Measurements from ENCODE around the gene RALGAPA2. TPM values are rescaled to one million over a fixed set of nuclear protein-coding genes. Genes with fewer than 3 reads are reported as not detected.

RALGAPA2 gene
- total RNA-seq, 3 donors from 2014 or later (not counting 1 experiment from before 2014, with no cell fraction given), result 26.6 to 33.9 (median 33.1) TPM

GRCh38 chr20:20369250-20370093 is 343.0 kb downstream of the RALGAPA2 start:
- H3K4me3 ChIP-seq (ENCODE audit: low read length), result no peak overlapping the region
- Mint-ChIP-seq H3K27me3 (ENCODE audit: low read depth in 2 of 2) (peaks cover 63 to 65% of the 10 kb centered on the region in 2 donors), H3K36me3 (no peaks in the 10 kb centered on the region), H3K4me1 (peaks cover 8 to 16% of the 10 kb centered on the region in 2 donors), H3K27ac (peak overlapping the region in 1 of 2 donors; percentile 24), H3K4me3 (peak overlapping the region; percentile 81), H3K9me3 (no peaks in the 10 kb centered on the region)
- no peaks in the 10 kb centered on the region for H3K36me3 ChIP-seq (ENCODE audit: control insufficient read depth, insufficient read depth, low read length)
- TF ChIP-seq CTCF (IDR thresholded peaks at IDR 0.05), result no peak
- H3K9me3 ChIP-seq (ENCODE audit: control insufficient read depth, insufficient read depth, low read length), result no peaks in the 10 kb centered on the region
- intact Hi-C loops (cut with micrococcal nuclease), result loop anchor here (10.0 kb wide), 1 partner anchor 155 kb away; no protein-coding TSS in a partner anchor
- peak in 1 of 3 donors; percentile 23 for ATAC-seq
- H3K27me3 ChIP-seq (ENCODE audit: control insufficient read depth, insufficient read depth, low read length), result peaks cover 37% of the 10 kb centered on the region
- no peak overlapping the region for H3K27ac ChIP-seq (ENCODE audit: low read length)
- no peak for DNase-seq
- WGBS (ENCODE audit: insufficient coverage), result 3% methylated on average over 86 of the region's 86 CpGs
- H3K4me1 ChIP-seq (ENCODE audit: control insufficient read depth, insufficient read depth, low read length), result peaks cover 15% of the 10 kb centered on the region

- H3K9me3 Mint-ChIP-seq, result no peaks in the 10 kb centered on the region
- peak overlapping the region; percentile 9 for H3K4me3 Mint-ChIP-seq
- ATAC-seq (peak in 2 of 3 donors; percentile 25 to 56), DNase-seq (no peak)
- peaks cover 61% of the 10 kb centered on the region in 2 donors for H3K27me3 Mint-ChIP-seq (ENCODE audit: low read depth in 2 of 2)
- Histone ChIP-seq H3K36me3 (ENCODE audit: control insufficient read depth, insufficient read depth, low read length) (no peaks in the 10 kb centered on the region), H3K4me1 (ENCODE audit: control insufficient read depth, insufficient read depth, low read length) (peaks cover 24% of the 10 kb centered on the region), H3K4me3 (ENCODE audit: low read length) (no peak overlapping the region), H3K27ac (ENCODE audit: low read length) (no peak overlapping the region), H3K27me3 (ENCODE audit: control insufficient read depth, insufficient read depth, low read length) (peaks cover 44% of the 10 kb centered on the region), H3K9me3 (ENCODE audit: control insufficient read depth, insufficient read depth, low read length) (no peaks in the 10 kb centered on the region)
- H3K4me1 Mint-ChIP-seq, result peaks cover 11 to 19% of the 10 kb centered on the region in 2 donors
- no peak overlapping the region for H3K27ac Mint-ChIP-seq
- under 1% methylated on average over 130 of the region's 130 CpGs for WGBS (ENCODE audit: insufficient coverage)
- TF ChIP-seq CTCF (IDR thresholded peaks at IDR 0.05), result no peak
- no peaks in the 10 kb centered on the region for H3K36me3 Mint-ChIP-seq
- intact Hi-C loops (cut with micrococcal nuclease), result loop anchor here (10.0 kb wide), 1 partner anchor 154 kb away; no protein-coding TSS in a partner anchor
Measured at GRCh38 chr20:20368418-20369249, 343.8 kb downstream of the RALGAPA2 start.

GRCh38 chr20:20367575-20368417 is 344.6 kb downstream of the RALGAPA2 start, which contains the start of gene INSM1:
INSM1 (plus strand) TSS chr20:20368104; CDS start chr20:20368268, 164 bp downstream.
- H3K4me1 ChIP-seq (ENCODE audit: control insufficient read depth, insufficient read depth, low read length), result peaks cover 31% of the 10 kb centered on the region
- intact Hi-C loops (cut with micrococcal nuclease), result loop anchor here (10.0 kb wide), 1 partner anchor 153 kb away; no protein-coding TSS in a partner anchor
- no peaks in the 10 kb centered on the region for H3K9me3 ChIP-seq (ENCODE audit: control insufficient read depth, insufficient read depth, low read length)
- WGBS (ENCODE audit: insufficient coverage), result under 1% methylated on average over 108 of the region's 108 CpGs
- no peak for DNase-seq
- Mint-ChIP-seq H3K36me3 (no peaks in the 10 kb centered on the region), H3K4me3 (peak within 1 kb of the TSS; percentile 66), H3K27me3 (ENCODE audit: low read depth in 2 of 2) (peaks cover 62% of the 10 kb centered on the region in 2 donors), H3K9me3 (no peaks in the 10 kb centered on the region), H3K27ac (no peak within 1 kb of the TSS), H3K4me1 (peaks cover 19 to 28% of the 10 kb centered on the region in 2 donors)
- TF ChIP-seq CTCF (IDR thresholded peaks at IDR 0.05), result no peak
- peaks cover 40% of the 10 kb centered on the region for H3K27me3 ChIP-seq (ENCODE audit: control insufficient read depth, insufficient read depth, low read length)
- no peak within 1 kb of the TSS for H3K4me3 ChIP-seq (ENCODE audit: low read length)
- no peaks in the 10 kb centered on the region for H3K36me3 ChIP-seq (ENCODE audit: control insufficient read depth, insufficient read depth, low read length)
- no peak within 1 kb of the TSS for H3K27ac ChIP-seq (ENCODE audit: low read length)
- ATAC-seq, result peak in 2 of 3 donors; percentile 24 to 48

Measured in natural killer cell (primary cell).